GM21825 (cell line): ENCODE data around the gene GPR158.

Experiments used
- ATAC-seq: cut with Tn5 transposase; IDR thresholded peaks from one replicate; pipeline ENCODE4 v1.9.1; 2021; ENCODE audit warnings: mild to moderate bottlenecking, moderate library complexity; ENCODE audit not compliant: unreplicated experiment

Gene GPR158

GRCh38 chr10:25646371-25646770 lies 471.6 kb downstream of the GPR158 start:
- no peak for ATAC-seq

- no peak for ATAC-seq
Measured at GRCh38 chr10:25651534-25651933, 476.7 kb downstream of the GPR158 start.
